GM18868 (cell line): Measurements from ENCODE around the gene G6PC1.
"Not testable (repeated sequence)": the region's sequence is repeated elsewhere in the genome, so short reads cannot be mapped to it uniquely, and the experiment has no call there.

ENCODE experiments used
- ATAC-seq: cut with Tn5 transposase; IDR thresholded peaks from one replicate; pipeline ENCODE4 v1.9.1; 2021; ENCODE audit warnings: mild to moderate bottlenecking, moderate library complexity; ENCODE audit not compliant: unreplicated experiment

The G6PC1 gene

DNA sequence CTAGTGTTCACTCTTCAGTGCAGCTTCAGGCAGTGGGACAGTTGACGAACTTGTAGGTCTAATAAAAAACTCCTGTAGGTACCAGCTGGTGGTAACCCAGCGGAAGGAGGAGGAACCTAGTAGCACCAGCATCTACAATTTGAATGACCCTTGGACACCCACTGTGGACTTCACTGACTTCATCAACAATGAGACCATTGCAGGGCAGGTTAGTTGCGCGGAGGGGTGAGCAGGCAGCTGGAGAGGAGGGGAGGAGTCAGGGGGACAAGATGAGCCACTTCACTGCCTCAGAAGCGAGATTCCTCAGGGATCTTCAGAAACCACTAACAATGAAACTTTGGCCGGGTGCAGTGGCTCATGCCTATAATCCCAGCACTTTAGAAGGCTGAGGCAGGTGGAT is 27.3 kb upstream of the G6PC1 start:
- no peak for ATAC-seq

GRCh38 chr17:42873932-42874695 is 26.5 kb upstream of the G6PC1 start:
- ATAC-seq = not testable (repeated sequence)

DNA sequence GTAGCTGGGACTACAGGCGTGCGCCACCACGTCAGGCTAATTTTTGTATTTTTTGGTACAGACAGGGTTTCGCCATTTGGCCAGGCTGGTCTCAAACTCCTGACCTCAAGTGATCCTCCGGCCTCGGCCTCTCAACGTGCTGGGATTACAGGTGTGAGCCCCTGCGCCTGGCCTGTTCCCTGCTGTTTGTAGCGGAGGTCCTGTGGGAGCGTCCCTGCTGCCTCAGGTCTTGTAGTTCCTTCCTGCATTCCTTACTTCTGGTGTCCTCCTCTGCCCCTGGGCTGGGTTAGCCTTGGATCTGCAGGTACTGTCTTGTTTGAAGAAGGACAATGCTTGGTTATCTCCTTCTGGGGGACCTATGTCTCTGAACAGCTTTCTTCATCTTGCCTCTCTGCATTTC is 23.6 kb upstream of the G6PC1 start:
- ATAC-seq = no peak

- ATAC-seq = no peak
Measured at GRCh38 chr17:42878123-42878880, 22.3 kb upstream of the G6PC1 start.

- ATAC-seq = no peak
Measured at GRCh38 chr17:42878924-42879595, 21.5 kb upstream of the G6PC1 start.

GRCh38 chr17:42879596-42879985 is 21.0 kb upstream of the G6PC1 start:
- ATAC-seq = no peak

- ATAC-seq = no peak
Measured at GRCh38 chr17:42880776-42881310, 19.8 kb upstream of the G6PC1 start.

DNA sequence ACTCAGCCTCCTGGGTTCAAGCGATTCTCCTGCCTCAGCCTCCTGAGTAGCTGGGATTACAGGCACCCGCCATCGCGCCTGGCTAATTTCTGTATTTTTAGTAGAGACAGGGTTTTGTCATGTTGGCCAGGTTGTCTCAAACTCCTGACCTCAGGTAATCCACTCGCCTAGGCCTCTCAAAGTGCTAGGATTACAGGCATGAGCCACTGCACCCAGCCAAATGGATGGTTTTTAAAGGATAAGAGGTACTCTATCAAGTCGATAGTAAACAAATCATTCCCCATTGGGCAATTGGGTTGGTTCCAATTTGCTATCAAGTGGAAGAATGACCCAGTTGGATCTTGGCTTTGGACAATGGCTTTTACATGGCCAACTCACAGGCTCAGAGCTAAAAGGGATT is 18.9 kb upstream of the G6PC1 start:
- not testable (repeated sequence) for ATAC-seq

DNA sequence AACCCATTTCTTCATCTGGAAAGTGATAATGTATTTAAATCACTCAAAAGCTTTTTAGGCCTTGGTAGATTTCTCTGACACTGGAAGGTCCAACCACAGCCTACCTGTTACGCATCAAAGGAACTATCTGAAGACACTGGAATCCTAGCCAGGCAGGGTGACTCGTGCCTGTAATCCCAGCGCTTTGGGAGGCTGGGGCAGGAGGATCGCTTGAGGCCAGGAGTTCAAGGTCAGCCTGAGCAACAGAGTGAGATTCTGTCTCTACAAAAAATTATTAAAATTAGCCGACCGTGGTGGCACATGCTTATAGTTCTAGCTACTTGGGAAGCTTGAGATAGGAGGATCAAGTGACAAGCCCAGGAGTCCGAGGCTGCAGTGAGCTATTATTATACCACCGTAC is 18.4 kb upstream of the G6PC1 start:
- ATAC-seq = no peak

GRCh38 chr17:42883802-42884558 is 16.6 kb upstream of the G6PC1 start:
- ATAC-seq = no peak

DNA sequence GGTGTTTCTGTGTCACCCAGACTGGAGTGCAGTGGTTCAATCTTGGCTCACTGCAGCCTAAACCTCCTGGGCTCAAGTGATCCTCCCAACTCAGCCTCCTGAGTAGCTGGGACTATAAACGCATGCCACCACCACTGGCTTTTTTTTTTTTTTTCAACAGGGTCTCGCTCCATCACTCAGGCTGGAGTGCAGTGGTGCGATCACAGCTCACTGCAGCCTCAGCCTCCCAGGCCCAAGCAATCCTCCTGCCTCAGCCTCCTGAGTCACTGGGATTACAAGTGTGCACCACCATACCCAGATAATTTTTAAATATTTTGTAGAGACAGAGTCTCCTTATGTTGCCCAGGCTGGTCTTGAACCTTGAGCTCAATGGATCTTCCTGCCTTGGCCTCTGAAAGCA is 14.8 kb upstream of the G6PC1 start:
- not testable (repeated sequence) for ATAC-seq

DNA sequence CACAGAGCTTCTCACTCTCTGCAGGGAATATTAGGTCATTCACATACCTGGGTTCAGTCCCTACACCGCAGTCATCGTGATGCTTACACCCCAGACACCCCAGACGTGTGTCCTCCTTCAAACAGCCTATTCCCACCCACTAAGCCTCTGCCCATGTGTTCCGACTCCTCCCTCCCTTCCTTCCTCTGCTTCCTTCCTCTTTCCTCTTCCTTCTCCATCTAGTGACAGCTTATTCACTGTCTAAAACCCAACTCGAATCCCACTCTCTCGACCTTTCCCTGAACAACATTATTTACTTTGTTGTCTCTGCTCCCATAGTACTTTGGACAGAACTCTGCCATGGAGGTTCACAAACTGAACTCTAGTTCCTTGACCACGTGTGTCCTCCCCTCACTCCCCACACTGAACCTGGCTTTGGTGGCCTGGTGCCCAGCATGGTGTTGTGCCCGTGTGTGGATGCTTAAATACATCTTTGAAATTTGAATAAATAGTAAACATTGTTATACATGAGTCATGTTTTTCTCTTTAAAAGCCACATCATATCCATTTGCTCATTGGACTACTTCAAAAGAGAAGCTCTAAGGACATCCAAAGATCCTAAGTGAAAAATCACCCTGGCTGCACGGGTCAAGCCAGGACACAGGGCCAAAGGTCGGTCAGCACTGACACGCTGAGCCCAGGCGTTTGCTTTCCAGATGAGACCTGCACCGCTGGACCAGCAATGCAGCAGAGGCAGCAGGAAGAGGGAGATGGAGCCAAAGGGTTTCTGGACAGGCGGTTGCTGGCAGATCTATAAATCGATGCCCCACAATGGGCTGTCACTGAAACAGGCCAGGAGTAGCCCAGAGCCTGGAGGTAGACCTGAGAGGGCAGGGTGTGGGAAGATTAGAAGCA is 14.1 kb upstream of the G6PC1 start:
- ATAC-seq = no peak

DNA sequence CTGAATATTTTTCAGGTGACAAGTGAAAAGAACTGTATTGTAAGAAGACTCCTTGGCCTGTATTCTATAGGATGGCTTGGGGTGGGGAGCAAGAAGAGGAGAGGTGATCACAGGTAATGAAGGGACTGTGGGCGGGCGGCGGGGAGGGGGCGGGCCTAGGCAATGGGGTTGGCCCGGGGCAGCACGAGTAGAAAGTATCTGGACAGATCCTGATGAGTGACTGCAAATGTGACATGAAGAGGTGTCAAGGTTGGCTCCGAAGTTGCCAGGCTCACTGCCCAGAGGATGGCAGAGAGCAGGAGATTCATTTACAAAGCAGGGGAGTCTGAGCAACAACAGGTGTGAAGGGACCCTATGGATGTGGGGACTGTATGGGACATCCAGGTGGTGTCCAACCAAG is 10.8 kb upstream of the G6PC1 start:
- no peak for ATAC-seq

GRCh38 chr17:42891539-42892152 is 9.0 kb upstream of the G6PC1 start:
- no peak for ATAC-seq

DNA sequence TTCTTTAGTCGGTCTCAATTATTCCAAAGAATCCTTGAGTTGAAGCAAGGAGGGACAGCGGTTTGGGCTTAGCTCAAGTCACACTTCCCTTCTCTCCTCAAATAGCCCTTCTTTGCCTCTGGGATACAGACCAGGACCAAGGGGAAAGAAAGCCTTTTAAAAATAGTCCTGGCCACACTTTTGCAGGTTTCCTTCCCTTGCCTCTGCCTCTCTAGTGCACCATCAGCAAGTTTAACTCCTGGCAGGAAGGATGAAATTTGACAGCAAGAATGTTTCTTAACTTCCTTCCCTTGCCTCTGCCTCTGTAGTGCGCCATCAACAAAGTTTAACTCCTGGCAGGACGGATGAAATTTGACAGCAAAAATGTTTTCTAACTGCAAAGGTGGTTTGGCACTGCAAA is 7.2 kb upstream of the G6PC1 start:
- ATAC-seq = no peak

GRCh38 chr17:42894283-42895184 is 6.1 kb upstream of the G6PC1 start:
- ATAC-seq = no peak

DNA sequence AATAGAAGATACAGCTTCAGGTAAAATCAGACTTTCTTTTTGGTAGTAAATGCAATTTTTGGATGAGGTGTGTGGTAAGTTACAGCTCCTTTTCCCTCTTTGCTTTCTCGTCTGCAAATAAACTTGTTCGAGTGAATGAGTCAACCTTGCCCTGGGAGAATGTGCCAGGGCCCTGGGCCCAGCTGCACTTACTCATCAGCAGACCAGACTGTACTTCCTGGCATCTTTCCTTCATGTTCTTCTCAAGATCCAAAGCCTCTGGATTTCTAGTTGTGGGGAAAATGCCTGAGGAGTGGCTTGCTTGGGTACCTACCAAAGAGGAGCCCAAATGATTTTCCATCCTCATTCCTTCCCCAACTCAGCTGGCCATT is 5.4 kb upstream of the G6PC1 start:
- no peak for ATAC-seq

- ATAC-seq = no peak
Measured at GRCh38 chr17:42898147-42898811, 2.3 kb upstream of the G6PC1 start.
